K562 (cell line): ENCODE data around the gene IGSF23. TPM values are rescaled to one million over a fixed set of nuclear protein-coding genes. Genes with fewer than 3 reads are reported as not detected.

Experiments
- ADNP ChIP-seq: fragments of 200-800 bp; sonication (Bioruptor generic); IDR thresholded peaks from 2 replicates; pipeline ENCODE4 v1.6.1; 2016; ENCODE audit warnings: missing genetic modification characterization, missing compliant biosample characterization
- CBX3 ChIP-seq, 2 experiments: IDR thresholded peaks; 1 replicate in 1 of 2; 2 replicates in 1 of 2; pipeline ENCODE4 v1.6.1; 2012; ENCODE audit warnings: inconsistent platforms in 2 of 2, low read length in 2 of 2, borderline replicate concordance in 1 of 2, control low read depth in 1 of 2
- ILK ChIP-seq: fragments of 450-650 bp; IDR thresholded peaks from 2 replicates; pipeline ENCODE4 v1.6.1; 2016; ENCODE audit warnings: missing genetic modification characterization, low read depth, mild to moderate bottlenecking, missing compliant biosample characterization, moderate library complexity, borderline replicate concordance
- KDM5B ChIP-seq: fragments of 200-600 bp; sonication (generic); IDR thresholded peaks from 2 replicates; pipeline ENCODE4 v1.6.1; 2012; ENCODE audit warnings: low read depth, mild to moderate bottlenecking, moderate library complexity, low read length, control low read depth, inconsistent platforms; ENCODE audit not compliant: insufficient replicate concordance
- MYC ChIP-seq, 2 experiments: fragments of 250-450 bp in 1 of 2; sonication (Bioruptor Pico) in 1 of 2; IDR thresholded peaks; 2 replicates each; pipeline versions ENCODE4 v1.5.1 to v1.6.1; 2012 to 2021; ENCODE audit warnings: low read depth in 2 of 2, borderline replicate concordance in 1 of 2, improper control_type of control experiment in 1 of 2, low read length in 1 of 2, mild to moderate bottlenecking in 1 of 2, moderate library complexity in 1 of 2
- RB1 ChIP-seq: fragments of 450-650 bp; IDR thresholded peaks from 2 replicates; pipeline ENCODE4 v1.6.1; 2017; ENCODE audit warnings: low read depth, mild to moderate bottlenecking
- RBBP5 ChIP-seq: fragments of 200-600 bp; sonication (generic); IDR thresholded peaks from 2 replicates; pipeline ENCODE4 v1.6.1; 2012; ENCODE audit warnings: borderline replicate concordance, mild to moderate bottlenecking, low read length, control low read depth, inconsistent platforms; ENCODE audit not compliant: insufficient read depth, poor library complexity, severe bottlenecking
- RBM25 ChIP-seq: fragments of 200-400 bp; formaldehyde crosslinking; IDR thresholded peaks from 2 replicates; pipeline ENCODE4 v1.6.1; 2018; ENCODE audit warnings: low read length, low read depth, moderate library complexity; ENCODE audit not compliant: severe bottlenecking
- SRSF1 ChIP-seq: fragments of 200-400 bp; formaldehyde crosslinking; IDR thresholded peaks from 2 replicates; pipeline ENCODE4 v1.6.1; 2017; ENCODE audit warnings: mild to moderate bottlenecking, low read depth, low read length, moderate library complexity
- STAT6 ChIP-seq: sonication (generic); formaldehyde crosslinking; IDR thresholded peaks from 2 replicates; pipeline ENCODE4 v1.8.1; 2023; ENCODE audit warnings: mild to moderate bottlenecking, missing genetic modification reagents
- VEZF1 ChIP-seq: fragments of 200-800 bp; sonication (Bioruptor generic); IDR thresholded peaks from 2 replicates; pipeline ENCODE4 v1.6.1; 2017; ENCODE audit warnings: missing genetic modification characterization, missing compliant biosample characterization
- ZNF407 ChIP-seq: fragments of 450-650 bp; IDR thresholded peaks from 2 replicates; pipeline ENCODE4 v1.6.1; 2016; ENCODE audit warnings: low read depth
- ZNF551 ChIP-seq: fragments of 250-450 bp; sonication (Bioruptor Pico); IDR thresholded peaks from 2 replicates; pipeline ENCODE4 v1.5.0; 2021; ENCODE audit warnings: mild to moderate bottlenecking, moderate library complexity
- polyA plus RNA-seq, 8 experiments: library from polyadenylated mRNA; depleted of rRNA in 4 of 8; stranded (reverse) in 5 of 8; unstranded in 3 of 8; fragments of >200 nt; fragmentation: Nextera tagmentation in 2 of 8; fragmentation: Illumina TruSeq in 1 of 8; extraction: Ambion mirVana in 2 of 8; extraction: Trizol in 1 of 8; gene quantifications; 2 replicates each; pipeline versions ENCODE4 v1.2.1 to v1.2.3, GENCODE V29; 2011 to 2014; ENCODE audit warnings: inconsistent platforms in 1 of 8, missing spikeins in 1 of 8
- total RNA-seq, 7 experiments: library from RNA; depleted of rRNA in 6 of 7; stranded (reverse); fragments of >200 nt in 6 of 7; fragmentation: Illumina TruSeq in 2 of 7; extraction: Trizol in 2 of 7; gene quantifications; 2 replicates each; pipeline versions ENCODE4 v1.2.1 to v1.2.3, GENCODE V29; 2011 to 2021; ENCODE audit warnings: low replicate concordance in 1 of 7

The IGSF23 gene
- total and polyA plus RNA-seq, 9 of the 15 experiments (the other 6 are each of a cell fraction or from before 2014, with no cell fraction given) = not detected

GRCh38 chr19:44643605-44644401 is 30.4 kb downstream of the IGSF23 start, which contains the start of gene PVR (continued):
- TF ChIP-seq ADNP (tag) (no peak), VEZF1 (CRISPR knock-in tag) (peak; percentile 87), STAT6 (no peak), CBX3 (IDR thresholded peaks at IDR 0.05; ENCODE audit: borderline replicate concordance in 1 of 2, low read length in 2 of 2) (no peak), SRSF1 (no peak), ZNF407 (no peak), ILK (tag) (no peak), RBM25 (no peak), ZNF551 (CRISPR knock-in tag) (no peak), RB1 (0 out of 2 replicates have a peak, but pooled peaks have one; percentile 31), KDM5B (peak; percentile 45), RBBP5 (peak; percentile 43), MYC (IDR thresholded peaks at IDR 0.05; ENCODE audit: low read depth, low read length) (no peak), MYC (CRISPR knock-in tag; IDR thresholded peaks at IDR 0.05; ENCODE audit: borderline replicate concordance, low read depth) (no peak)
